IgD-negative memory B cell (primary cell): Measurements from ENCODE around the gene NDUFS7. TPM values are rescaled to one million over a fixed set of nuclear protein-coding genes. Genes with fewer than 3 reads are reported as not detected.

ENCODE experiments used
- H3K27ac Mint-ChIP-seq, 3 donors: one replicate each; pipeline ENCODE4 v1.8.0; 2020 to 2022; ENCODE audit warnings: mild to moderate bottlenecking in 3 of 3, mixed read lengths in 3 of 3, moderate library complexity in 1 of 3
- H3K27me3 Mint-ChIP-seq: one replicate; pipeline ENCODE4 v1.8.0; 2021; ENCODE audit warnings: mixed read lengths
- H3K36me3 Mint-ChIP-seq: one replicate; pipeline ENCODE4 v1.8.0; 2020; ENCODE audit warnings: mild to moderate bottlenecking, mixed read lengths
- H3K4me1 Mint-ChIP-seq, 3 donors: one replicate each; pipeline ENCODE4 v1.8.0; 2020 to 2022; ENCODE audit warnings: mixed read lengths in 3 of 3, mild to moderate bottlenecking in 1 of 3
- H3K4me3 Mint-ChIP-seq, 4 donors: one replicate each; pipeline ENCODE4 v1.8.0; 2020 to 2022; ENCODE audit warnings: mild to moderate bottlenecking in 4 of 4, mixed read lengths in 4 of 4, moderate library complexity in 3 of 4
- H3K9me3 Mint-ChIP-seq, 3 donors: one replicate each; pipeline ENCODE4 v1.8.0; 2020 to 2021; ENCODE audit warnings: mixed read lengths in 3 of 3, mild to moderate bottlenecking in 1 of 3
- polyA plus RNA-seq: library from polyadenylated mRNA; unstranded; fragments of 300-500 nt; fragmentation: Illumina TruSeq; gene quantifications from one replicate; pipeline ENCODE4 v1.2.3, GENCODE V29; 2021

Gene NDUFS7
- 233 TPM for polyA plus RNA-seq

DNA sequence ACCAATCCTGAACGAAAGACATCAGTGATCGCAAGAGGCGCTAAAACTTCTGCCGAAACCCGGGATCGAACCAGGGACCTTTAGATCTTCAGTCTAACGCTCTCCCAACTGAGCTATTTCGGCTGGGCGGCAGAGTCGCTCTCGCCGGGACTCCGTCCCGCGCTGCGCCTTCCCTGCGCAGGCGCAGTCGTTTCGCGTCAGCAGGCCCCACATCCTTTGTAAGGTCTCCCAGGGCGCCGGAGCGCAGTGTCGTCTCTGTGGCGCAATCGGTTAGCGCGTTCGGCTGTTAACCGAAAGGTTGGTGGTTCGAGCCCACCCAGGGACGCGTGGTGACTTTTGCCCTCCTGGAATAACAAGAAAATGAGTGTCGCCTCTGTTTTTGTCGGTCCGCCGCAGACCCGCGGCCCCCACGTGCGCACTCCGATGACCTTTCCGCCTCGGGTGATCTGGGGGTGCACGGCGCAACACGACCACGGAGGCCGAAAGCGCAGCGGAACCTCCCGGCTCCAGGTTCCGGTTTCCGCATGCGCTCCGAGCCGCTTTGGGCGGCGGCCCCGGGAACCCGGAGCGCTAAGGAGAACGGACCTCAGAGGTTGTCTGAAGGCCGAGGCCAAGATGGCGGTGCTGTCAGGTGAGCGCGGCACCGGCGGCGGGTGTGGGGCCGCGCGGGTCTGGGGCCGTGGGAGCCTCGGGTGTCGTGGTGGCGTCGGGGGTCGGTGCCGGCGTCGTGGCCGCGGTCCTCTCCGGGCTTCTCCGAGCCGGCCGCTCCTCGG lies at the start of gene NDUFS7:
NDUFS7 (plus strand) TSS at position 596 of the 773 bp plus-strand sequence; CDS start at position 616, 20 bp downstream.
- peaks cover 2% of the 10 kb centered on the region for H3K36me3 Mint-ChIP-seq

DNA sequence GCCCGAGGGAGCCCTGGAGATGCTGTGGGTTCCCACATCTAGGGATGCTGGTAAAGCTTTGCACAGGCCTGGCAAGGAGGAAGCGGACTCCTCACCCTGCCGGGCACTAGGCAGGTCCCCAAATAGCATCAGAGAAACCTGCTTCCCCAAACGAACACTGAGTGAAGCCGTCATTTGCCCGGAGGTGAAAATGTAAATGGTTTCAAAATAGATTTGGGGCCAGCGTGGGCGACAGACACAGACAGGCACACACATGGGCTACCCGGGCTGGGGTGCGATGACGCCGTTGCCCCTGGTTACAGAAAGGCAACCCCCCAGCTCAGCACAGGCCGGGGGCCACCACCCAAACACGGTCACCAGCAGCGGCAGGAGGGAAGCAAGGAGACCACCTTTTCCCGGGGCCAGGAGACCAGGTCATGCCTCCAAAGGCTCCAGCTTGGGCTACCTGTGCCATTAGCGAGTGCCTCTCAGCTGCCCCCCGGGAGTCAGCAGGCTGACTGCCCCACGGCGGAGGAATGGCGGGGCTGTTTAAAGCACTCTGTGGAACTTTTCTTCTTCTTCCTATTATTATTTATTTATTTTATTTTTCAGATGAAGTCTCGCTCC lies 47.5 kb upstream of the NDUFS7 start:
- Mint-ChIP-seq H3K36me3 (no peaks in the 10 kb centered on the region), H3K4me3 (peak overlapping the region; percentile 16 to 84 (median 56)), H3K27ac (peak overlapping the region in 2 of 3 donors; percentile 46 to 72), H3K27me3 (peaks cover 1% of the 10 kb centered on the region), H3K4me1 (peaks cover 6 to 11% (median 7%) of the 10 kb centered on the region in 3 donors), H3K9me3 (no peaks in the 10 kb centered on the region)

More for the DNA sequence above, at the start of gene NDUFS7:
- H3K27ac Mint-ChIP-seq = peak within 1 kb of the TSS; percentile 100
- peaks cover 4% of the 10 kb centered on the region for H3K27me3 Mint-ChIP-seq
- peaks cover 12 to 17% (median 14%) of the 10 kb centered on the region in 3 donors for H3K4me1 Mint-ChIP-seq
- peak within 1 kb of the TSS; percentile 92 to 100 (median 98) for H3K4me3 Mint-ChIP-seq
- H3K9me3 Mint-ChIP-seq = peaks cover 0 to 9% (median 0%) of the 10 kb centered on the region in 3 donors

DNA sequence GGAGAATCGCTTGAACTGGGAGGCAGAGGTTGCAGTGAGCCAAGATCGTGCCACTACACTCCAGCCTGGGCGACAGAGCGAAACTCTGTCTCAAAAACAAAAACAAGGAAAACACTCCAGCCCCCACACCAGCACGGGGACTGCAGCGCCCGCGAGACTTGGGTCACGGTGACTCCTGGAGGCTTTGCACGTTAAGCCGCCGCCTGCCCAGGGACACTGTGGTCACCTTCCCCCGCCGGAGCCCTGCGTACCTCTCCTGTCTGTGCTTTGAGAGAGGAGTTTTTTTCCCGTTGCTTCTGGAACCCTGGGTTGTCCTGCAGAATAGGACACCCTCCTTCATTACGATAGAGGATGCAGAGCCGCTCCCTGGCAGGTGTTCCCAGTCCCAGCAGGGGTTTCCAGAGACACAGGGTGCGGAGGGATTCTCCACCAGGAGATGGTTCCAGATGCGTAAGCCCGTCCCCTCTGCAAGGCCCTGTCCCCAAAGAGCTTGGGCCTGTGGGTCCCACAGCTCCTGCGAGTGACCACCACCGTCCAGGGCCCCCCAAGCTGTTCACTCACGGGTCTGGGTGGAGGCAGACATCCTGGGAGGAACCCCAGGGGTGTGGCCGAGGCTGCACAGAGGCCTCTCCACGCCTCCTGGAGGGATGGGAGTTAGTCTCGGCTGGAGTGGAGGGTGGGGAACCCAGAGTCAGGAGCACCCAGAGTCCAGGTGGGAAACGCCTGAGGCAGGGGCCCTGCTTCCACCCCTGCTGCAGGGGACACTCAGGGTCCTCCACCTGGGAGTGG lies 42.8 kb upstream of the NDUFS7 start:
- Mint-ChIP-seq H3K27me3 (peaks cover 1% of the 10 kb centered on the region), H3K27ac (no peak overlapping the region), H3K36me3 (no peaks in the 10 kb centered on the region), H3K9me3 (peaks cover 0 to 2% (median 0%) of the 10 kb centered on the region in 3 donors), H3K4me1 (peaks cover 11 to 14% (median 13%) of the 10 kb centered on the region in 3 donors), H3K4me3 (no peak overlapping the region)

DNA sequence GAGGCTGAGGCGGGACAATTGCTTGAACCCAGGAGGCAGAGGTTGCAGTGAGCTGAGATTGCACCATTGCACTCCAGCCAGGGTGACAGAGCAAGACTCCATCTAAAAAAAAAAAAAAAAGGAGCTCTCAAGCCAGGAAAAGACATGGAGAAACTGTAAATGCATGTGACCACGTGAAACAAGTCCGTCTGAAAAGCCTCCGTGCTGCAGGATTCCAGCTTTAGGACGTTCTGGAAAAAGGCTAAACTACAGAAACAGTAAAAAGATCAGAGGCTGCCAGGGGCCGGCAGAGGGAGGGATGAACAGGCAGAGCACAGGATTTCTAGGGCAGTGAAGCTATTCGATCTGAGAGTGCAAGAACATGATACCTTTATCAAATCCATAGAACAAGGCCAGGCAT lies 40.7 kb upstream of the NDUFS7 start:
- peaks cover 0 to 2% (median 0%) of the 10 kb centered on the region in 3 donors for H3K9me3 Mint-ChIP-seq
- peaks cover 6 to 9% (median 8%) of the 10 kb centered on the region in 3 donors for H3K4me1 Mint-ChIP-seq
- H3K4me3 Mint-ChIP-seq = peak overlapping the region in 1 of 4 donors; percentile 30
- peak overlapping the region in 1 of 3 donors; percentile 53 for H3K27ac Mint-ChIP-seq
- no peaks in the 10 kb centered on the region for H3K36me3 Mint-ChIP-seq
- no peaks in the 10 kb centered on the region for H3K27me3 Mint-ChIP-seq

DNA sequence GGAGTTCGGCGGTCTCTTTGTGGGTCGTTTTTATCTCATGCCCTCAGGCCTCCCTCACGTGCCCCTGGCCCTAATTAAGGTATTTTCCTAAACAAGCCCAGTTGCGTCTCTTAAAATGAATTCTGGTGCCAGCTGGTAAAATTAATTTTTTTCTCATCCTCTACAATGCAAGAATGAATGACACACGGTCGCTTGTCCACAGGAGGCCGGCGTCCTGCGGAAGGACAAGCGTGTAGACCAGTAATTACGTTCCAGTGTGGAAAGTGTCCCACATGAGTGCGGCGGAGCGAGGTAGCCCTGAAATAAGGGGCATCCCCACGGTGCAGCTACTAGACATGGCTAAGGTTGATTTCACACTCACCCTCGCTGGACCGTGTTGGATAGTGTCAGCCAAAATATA lies 34.5 kb upstream of the NDUFS7 start:
- Mint-ChIP-seq H3K4me3 (peak overlapping the region in 1 of 4 donors; percentile 40), H3K4me1 (peaks cover 3 to 8% (median 6%) of the 10 kb centered on the region in 3 donors), H3K27me3 (no peaks in the 10 kb centered on the region), H3K9me3 (peaks cover 0 to 2% (median 0%) of the 10 kb centered on the region in 3 donors), H3K27ac (peak overlapping the region in 1 of 3 donors; percentile 7), H3K36me3 (no peaks in the 10 kb centered on the region)

DNA sequence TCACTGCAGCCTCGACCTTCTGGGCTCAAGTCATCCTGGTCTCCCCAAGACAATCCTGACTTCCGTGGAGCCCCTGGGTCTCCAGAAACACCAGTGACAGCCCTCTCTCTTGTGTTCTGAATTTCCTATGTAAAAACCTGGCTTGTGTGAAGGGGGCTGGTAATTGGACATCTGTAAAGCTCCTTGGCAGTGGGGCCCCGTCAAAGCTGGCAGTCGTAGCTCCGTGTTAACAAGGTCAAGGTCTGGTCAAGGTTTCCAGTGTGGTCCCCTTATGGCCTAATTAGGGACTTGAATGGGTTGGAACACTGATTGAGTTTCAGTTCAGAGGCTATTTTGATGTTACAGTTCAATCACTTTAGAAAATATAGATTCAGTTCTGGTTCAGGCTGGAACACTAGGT lies 32.8 kb upstream of the NDUFS7 start:
- H3K27ac Mint-ChIP-seq = peak overlapping the region in 1 of 3 donors; percentile 32
- no peaks in the 10 kb centered on the region for H3K9me3 Mint-ChIP-seq
- H3K27me3 Mint-ChIP-seq = no peaks in the 10 kb centered on the region
- peak overlapping the region in 1 of 4 donors; percentile 87 for H3K4me3 Mint-ChIP-seq
- peaks cover 0 to 5% (median 4%) of the 10 kb centered on the region in 3 donors for H3K4me1 Mint-ChIP-seq
- no peaks in the 10 kb centered on the region for H3K36me3 Mint-ChIP-seq

DNA sequence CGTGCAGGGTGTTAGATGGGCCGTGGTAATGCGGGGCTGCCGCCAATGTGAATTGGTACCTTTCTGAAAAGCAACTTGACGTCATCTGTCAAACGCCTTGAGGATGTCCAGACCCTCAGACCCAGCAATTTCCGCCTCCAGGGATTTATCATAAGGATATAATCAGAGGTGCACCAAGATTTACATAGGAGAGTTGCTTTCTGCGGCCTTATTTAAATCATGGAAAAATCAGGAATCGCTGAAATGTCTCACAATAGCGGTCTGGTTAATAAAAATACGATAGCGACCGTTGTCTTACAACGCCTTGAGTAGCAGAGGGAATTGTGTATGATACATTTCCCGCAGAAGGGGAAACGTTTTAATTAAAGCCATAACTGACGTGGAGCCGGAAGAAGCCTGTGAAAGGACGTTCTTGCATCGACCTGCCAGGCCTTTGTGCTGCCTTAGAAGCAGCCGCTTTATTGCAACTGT lies 32.3 kb upstream of the NDUFS7 start:
- Mint-ChIP-seq H3K4me1 (peaks cover 0 to 10% (median 9%) of the 10 kb centered on the region in 3 donors), H3K27ac (no peak overlapping the region)

DNA sequence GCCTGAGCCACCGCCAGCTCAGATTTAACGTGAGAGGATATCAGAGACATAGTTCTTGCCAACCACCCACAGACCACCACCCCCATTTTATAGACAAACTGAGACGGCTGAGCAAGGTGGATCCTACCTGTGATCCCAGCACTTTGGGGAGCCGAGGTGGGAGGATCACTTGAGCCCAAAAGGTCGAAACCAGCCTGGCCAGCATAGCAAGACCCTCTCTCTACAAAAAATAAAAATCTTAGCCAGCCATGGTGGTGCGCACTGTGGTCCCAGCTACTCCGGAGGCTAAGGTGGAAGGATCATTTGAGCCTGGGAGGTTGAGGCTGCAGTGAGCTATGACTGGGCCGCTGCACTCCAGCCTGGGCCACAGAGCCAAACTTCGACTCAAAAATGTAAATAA lies 30.6 kb upstream of the NDUFS7 start:
- H3K27me3 Mint-ChIP-seq = no peaks in the 10 kb centered on the region
- no peaks in the 10 kb centered on the region for H3K36me3 Mint-ChIP-seq

More for the DNA sequence above, 32.3 kb upstream of the NDUFS7 start:
- Mint-ChIP-seq H3K4me3 (peak overlapping the region in 2 of 4 donors; percentile 60 to 87), H3K36me3 (no peaks in the 10 kb centered on the region), H3K9me3 (no peaks in the 10 kb centered on the region), H3K27me3 (no peaks in the 10 kb centered on the region)

DNA sequence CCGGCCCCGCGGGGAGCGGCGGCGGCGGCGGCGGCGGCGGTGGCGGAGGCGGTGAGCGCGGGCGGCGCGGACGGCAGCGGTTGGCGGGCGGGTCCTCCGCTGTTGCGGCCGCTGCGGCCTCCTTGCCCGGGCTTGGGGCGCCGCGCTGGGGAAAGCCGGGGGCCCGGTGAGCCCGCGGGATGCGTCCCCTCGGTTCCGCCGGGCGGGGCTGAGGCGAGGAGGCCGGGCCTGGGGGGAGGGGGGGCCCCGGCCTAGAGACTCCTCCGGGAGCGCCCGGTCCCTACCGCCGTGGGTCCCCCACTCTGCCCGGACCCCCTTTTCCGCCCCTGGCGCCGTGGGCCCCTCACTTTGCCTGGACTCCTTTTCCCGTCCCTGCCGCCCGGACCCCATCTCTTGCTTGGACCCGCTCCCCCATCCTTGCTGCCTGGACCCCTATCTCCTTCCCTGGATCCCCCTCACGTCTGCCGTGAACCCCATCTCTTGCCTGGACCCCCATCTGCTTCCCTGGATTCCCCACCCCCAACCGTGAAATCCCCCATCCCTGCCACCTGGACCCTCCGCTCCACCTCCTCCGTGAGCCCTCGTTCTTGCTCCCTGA lies 28.6 kb upstream of the NDUFS7 start:
- peaks cover 2% of the 10 kb centered on the region for H3K36me3 Mint-ChIP-seq
- peak overlapping the region in 1 of 3 donors; percentile 95 for H3K27ac Mint-ChIP-seq
- peaks cover 5 to 11% (median 10%) of the 10 kb centered on the region in 3 donors for H3K4me1 Mint-ChIP-seq
- H3K9me3 Mint-ChIP-seq = no peaks in the 10 kb centered on the region
- no peaks in the 10 kb centered on the region for H3K27me3 Mint-ChIP-seq
- peak overlapping the region; percentile 90 to 97 (median 94) for H3K4me3 Mint-ChIP-seq

More for the DNA sequence above, 30.6 kb upstream of the NDUFS7 start:
- Mint-ChIP-seq H3K4me3 (peak overlapping the region in 3 of 4 donors; percentile 48 to 87 (median 83)), H3K9me3 (no peaks in the 10 kb centered on the region), H3K27ac (no peak overlapping the region), H3K4me1 (peaks cover 5 to 11% (median 10%) of the 10 kb centered on the region in 3 donors)

DNA sequence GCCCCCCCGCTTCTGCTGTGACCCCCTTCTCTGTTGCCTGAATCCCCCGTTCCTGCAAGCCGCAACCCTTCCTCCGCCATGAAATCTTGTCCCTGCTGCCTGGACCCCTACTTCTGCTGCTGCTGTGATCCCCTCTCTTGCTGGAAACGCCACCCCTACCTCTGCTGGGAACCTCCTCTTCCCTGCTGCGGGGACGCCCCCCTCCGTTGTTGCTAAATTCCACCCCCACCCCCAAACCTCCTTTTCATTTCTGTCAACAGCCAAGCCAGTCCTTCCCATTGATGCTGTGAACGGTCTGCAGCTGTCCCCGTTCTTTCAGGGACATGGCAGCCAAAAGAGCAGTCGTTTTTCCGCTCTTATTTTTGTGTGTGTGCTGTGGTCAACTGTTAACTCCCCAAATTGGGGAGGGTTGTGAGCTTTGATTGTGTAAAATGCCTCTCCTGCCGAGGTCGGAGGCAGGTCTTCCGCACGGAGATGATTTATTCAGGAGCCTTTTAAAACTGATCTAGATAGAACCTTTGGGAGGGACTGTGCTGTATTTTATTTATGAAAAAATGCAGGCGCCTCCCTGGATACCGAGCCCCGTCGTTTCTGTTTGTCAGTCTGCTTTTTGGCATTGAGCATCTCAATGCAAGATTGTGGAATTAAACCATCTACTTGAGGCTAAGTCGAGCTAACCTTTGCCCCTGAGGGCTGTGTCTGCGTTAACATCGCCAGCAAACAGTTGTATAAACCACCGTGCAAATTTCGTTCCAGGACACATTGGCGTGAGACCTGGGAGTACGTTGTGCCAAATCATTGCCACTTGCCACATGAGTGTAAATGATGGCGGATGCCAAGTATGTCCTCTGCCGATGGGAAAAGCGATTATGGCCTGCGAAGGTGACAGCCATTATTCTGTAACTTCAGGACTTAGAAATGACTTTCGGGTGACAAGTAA lies 27.9 kb upstream of the NDUFS7 start:
- H3K36me3 Mint-ChIP-seq = peaks cover 2% of the 10 kb centered on the region
- H3K27me3 Mint-ChIP-seq = no peaks in the 10 kb centered on the region
- H3K9me3 Mint-ChIP-seq = no peaks in the 10 kb centered on the region
- H3K4me3 Mint-ChIP-seq = peak overlapping the region; percentile 74 to 93 (median 89)
- peak overlapping the region in 2 of 3 donors; percentile 70 to 95 for H3K27ac Mint-ChIP-seq
- peaks cover 5 to 11% (median 10%) of the 10 kb centered on the region in 3 donors for H3K4me1 Mint-ChIP-seq

DNA sequence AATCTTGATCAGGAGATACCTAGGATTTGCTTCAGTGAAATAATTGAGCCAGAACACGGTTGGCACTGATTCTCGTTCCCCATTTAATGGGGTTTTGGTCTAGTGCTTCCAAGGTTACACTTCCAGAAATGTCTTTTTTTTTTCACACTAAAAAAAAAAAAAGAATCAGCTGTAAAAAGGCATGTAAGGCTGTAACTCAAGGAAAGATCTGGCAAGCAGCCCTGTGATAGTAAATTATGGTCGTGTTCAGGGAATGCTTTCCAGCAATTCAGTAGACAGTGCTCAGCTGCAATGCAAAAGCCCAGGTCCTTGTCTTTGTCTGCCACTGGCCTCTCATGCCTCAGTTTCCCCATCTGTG lies 27.2 kb upstream of the NDUFS7 start:
- Mint-ChIP-seq H3K4me3 (peak overlapping the region; percentile 74 to 93 (median 89)), H3K9me3 (no peaks in the 10 kb centered on the region), H3K27ac (peak overlapping the region in 2 of 3 donors; percentile 70 to 95), H3K36me3 (peaks cover 2% of the 10 kb centered on the region), H3K4me1 (peaks cover 5 to 11% (median 10%) of the 10 kb centered on the region in 3 donors), H3K27me3 (no peaks in the 10 kb centered on the region)

DNA sequence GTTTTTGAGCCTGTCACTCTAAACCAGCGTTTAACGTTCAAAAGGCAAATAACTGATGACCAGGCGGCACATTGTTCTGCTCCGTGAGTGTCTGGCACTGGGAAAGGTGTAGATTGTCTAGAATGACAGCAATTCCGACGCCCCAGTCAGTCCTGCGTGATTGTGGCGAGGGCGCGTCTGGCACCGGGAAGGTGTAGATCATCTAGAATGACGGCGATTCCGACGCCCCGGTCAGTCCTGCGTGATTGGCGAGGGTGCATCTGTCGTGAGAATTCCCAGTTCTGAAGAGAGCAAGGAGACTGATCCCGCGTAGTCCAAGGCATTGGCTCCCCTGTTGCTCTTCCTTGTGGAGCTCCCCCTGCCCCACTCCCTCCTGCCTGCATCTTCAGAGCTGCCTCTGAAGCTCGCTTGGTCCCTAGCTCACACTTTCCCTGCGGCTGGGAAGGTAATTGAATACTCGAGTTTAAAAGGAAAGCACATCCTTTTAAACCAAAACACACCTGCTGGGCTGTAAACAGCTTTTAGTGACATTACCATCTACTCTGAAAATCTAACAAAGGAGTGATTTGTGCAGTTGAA lies 26.1 kb upstream of the NDUFS7 start:
- H3K4me3 Mint-ChIP-seq = peak overlapping the region in 2 of 4 donors; percentile 22 to 84
- peaks cover 2% of the 10 kb centered on the region for H3K36me3 Mint-ChIP-seq
- H3K27ac Mint-ChIP-seq = no peak overlapping the region
- no peaks in the 10 kb centered on the region for H3K9me3 Mint-ChIP-seq
- peaks cover 5 to 12% (median 12%) of the 10 kb centered on the region in 3 donors for H3K4me1 Mint-ChIP-seq
- H3K27me3 Mint-ChIP-seq = no peaks in the 10 kb centered on the region
